GM21526 (cell line): Measurements from ENCODE around the gene USP24.

Experiments
- ATAC-seq: cut with Tn5 transposase; IDR thresholded peaks from one replicate; pipeline ENCODE4 v1.9.1; 2021; ENCODE audit warnings: moderate library complexity; ENCODE audit not compliant: unreplicated experiment, low FRiP score

Gene USP24

GRCh38 chr1:55057270-55057955 lies 157.8 kb downstream of the USP24 start:
- ATAC-seq, result no peak

GRCh38 chr1:55056632-55056992 lies 158.6 kb downstream of the USP24 start:
- ATAC-seq, result no peak

GRCh38 chr1:55055951-55056631 lies 159.1 kb downstream of the USP24 start:
- ATAC-seq, result no peak

GRCh38 chr1:55055084-55055882 lies 159.9 kb downstream of the USP24 start:
- no peak for ATAC-seq

GRCh38 chr1:55054396-55054795 lies 160.8 kb downstream of the USP24 start:
- ATAC-seq, result no peak

GRCh38 chr1:55053265-55053954 lies 161.8 kb downstream of the USP24 start:
- no peak for ATAC-seq

- no peak for ATAC-seq
Measured at GRCh38 chr1:55052221-55053142, 162.7 kb downstream of the USP24 start.

- no peak for ATAC-seq
Measured at GRCh38 chr1:55051621-55052020, 163.5 kb downstream of the USP24 start.

- no peak for ATAC-seq
Measured at GRCh38 chr1:55051169-55051568, 164.0 kb downstream of the USP24 start.

- ATAC-seq, result no peak
Measured at GRCh38 chr1:55050283-55050682, 164.9 kb downstream of the USP24 start.

GRCh38 chr1:55049914-55050278 lies 165.3 kb downstream of the USP24 start:
- no peak for ATAC-seq

GRCh38 chr1:55049271-55049913 lies 165.8 kb downstream of the USP24 start:
- ATAC-seq, result no peak

- no peak for ATAC-seq
Measured at GRCh38 chr1:55048453-55049270, 166.5 kb downstream of the USP24 start.

GRCh38 chr1:55047611-55048010 lies 167.6 kb downstream of the USP24 start:
- ATAC-seq, result no peak

- ATAC-seq, result no peak
Measured at GRCh38 chr1:55046871-55047270, 168.3 kb downstream of the USP24 start.

- no peak for ATAC-seq
Measured at GRCh38 chr1:55045430-55045829, 169.7 kb downstream of the USP24 start.

- ATAC-seq, result no peak
Measured at GRCh38 chr1:55044617-55045397, 170.4 kb downstream of the USP24 start.

GRCh38 chr1:55043726-55044125 lies 171.4 kb downstream of the USP24 start:
- ATAC-seq, result no peak
